Measurements from ENCODE around the gene TAF4. TPM values are rescaled to one million over a fixed set of nuclear protein-coding genes. Genes with fewer than 3 reads are reported as not detected.

TAF4 gene
- total RNA-seq, 4 donors from 2014 or later, result 7.7 to 16.0 (median 10.7) TPM

GRCh38 chr20:62059920-62060630 is 5.6 kb downstream of the TAF4 start:
- TF ChIP-seq, protein P1, sequence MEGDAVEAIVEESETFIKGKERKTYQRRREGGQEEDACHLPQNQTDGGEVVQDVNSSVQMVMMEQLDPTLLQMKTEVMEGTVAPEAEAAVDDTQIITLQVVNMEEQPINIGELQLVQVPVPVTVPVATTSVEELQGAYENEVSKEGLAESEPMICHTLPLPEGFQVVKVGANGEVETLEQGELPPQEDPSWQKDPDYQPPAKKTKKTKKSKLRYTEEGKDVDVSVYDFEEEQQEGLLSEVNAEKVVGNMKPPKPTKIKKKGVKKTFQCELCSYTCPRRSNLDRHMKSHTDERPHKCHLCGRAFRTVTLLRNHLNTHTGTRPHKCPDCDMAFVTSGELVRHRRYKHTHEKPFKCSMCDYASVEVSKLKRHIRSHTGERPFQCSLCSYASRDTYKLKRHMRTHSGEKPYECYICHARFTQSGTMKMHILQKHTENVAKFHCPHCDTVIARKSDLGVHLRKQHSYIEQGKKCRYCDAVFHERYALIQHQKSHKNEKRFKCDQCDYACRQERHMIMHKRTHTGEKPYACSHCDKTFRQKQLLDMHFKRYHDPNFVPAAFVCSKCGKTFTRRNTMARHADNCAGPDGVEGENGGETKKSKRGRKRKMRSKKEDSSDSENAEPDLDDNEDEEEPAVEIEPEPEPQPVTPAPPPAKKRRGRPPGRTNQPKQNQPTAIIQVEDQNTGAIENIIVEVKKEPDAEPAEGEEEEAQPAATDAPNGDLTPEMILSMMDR (IDR thresholded peaks at IDR 0.05; ENCODE audit: low read depth), result no peak

DNA sequence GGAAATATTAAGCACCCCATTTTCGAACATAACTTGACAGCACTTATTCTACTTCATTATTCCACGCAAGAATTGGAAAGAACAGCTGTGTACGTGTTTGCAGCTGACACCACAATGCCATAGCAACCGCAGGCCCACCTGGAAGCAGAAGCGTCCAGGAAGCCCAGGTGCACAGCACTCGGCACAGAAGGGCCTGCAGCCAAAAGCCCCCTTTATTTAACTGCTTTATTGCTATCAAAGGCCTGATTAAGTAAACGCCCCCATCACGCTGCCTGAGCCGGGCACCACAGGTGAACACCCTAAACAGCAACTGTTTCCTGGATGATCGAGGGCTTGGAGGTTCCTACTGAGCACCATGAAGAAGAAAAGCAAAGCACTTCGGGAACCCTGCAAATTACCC is 6.3 kb downstream of the TAF4 start:
- TF ChIP-seq, protein P1 (IDR thresholded peaks at IDR 0.05; ENCODE audit: low read depth), result no peak

DNA sequence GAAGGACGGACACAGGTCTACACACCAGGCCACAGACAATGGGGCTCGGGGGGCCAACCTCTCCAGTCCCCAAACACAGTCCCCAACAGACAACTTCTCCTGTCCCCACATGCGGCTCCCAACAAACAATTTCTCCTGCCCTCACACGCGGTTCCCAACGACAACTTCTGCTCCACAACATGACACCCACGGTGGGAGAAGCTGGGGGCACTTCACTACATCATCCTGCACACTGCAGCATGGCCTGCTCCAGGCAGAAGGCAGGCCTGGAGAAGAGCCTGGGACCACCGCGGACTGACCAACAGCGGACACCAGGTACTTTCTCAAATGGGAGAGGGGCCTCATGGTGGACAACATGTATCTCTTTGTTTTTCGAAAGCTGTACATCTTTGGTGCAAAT is 6.7 kb downstream of the TAF4 start:
- TF ChIP-seq, protein P1 (IDR thresholded peaks at IDR 0.05; ENCODE audit: low read depth), result no peak

GRCh38 chr20:62056975-62057374 is 8.7 kb downstream of the TAF4 start:
- TF ChIP-seq, protein P1 (IDR thresholded peaks at IDR 0.05; ENCODE audit: low read depth), result no peak

- TF ChIP-seq, protein P1 (IDR thresholded peaks at IDR 0.05; ENCODE audit: low read depth), result no peak
Measured at GRCh38 chr20:62056377-62056776, 9.3 kb downstream of the TAF4 start.

- TF ChIP-seq, protein P1 (IDR thresholded peaks at IDR 0.05; ENCODE audit: low read depth), result no peak
Measured at GRCh38 chr20:62055106-62055861, 10.4 kb downstream of the TAF4 start.

GRCh38 chr20:62054451-62054953 is 11.2 kb downstream of the TAF4 start:
- TF ChIP-seq, protein P1 (IDR thresholded peaks at IDR 0.05; ENCODE audit: low read depth), result no peak
